Adipose tissue (tissue), 3 donors: ENCODE data around the gene ZNF747. TPM values are rescaled to one million over a fixed set of nuclear protein-coding genes. Genes with fewer than 3 reads are reported as not detected.

Experiments
- H3K27ac ChIP-seq: one replicate; pipeline ENCODE4 v1.5.1; 2013; ENCODE audit warnings: low read depth, low read length
- WGBS, 3 donors: extraction: QIAGEN DNeasy Blood & Tissue Kit; methylation state at CpG; one replicate each; pipeline ENCODE4 v1.1.7; 2013; 5-methylcytosine and 5-hydroxymethylcytosine counted together
- polyA plus RNA-seq, 3 donors: library from polyadenylated mRNA; stranded (reverse); fragments of 200-250 nt; gene quantifications; one replicate each; pipeline ENCODE4 v1.2.3, GENCODE V29; 2013
- donor health status: healthy with polysubstance abuse.
- donor health status: Bipolar disorder and iron deficiency.
- donor health status: healthy.

The ZNF747 gene
- polyA plus RNA-seq, result 1 to 10 TPM; 3.8 to 6.1 (median 5.3) TPM

- peak within 1 kb of the TSS; percentile 75 for H3K27ac ChIP-seq
- WGBS, 3 donors, result 0 to 1% (median 0%) methylated on average over 57 to 70 of the region's 70 CpGs
Observed at GRCh38 chr16:30534368-30535105, at the start of gene ZNF747. TSS of gene ZNF747 (minus strand) at chr16:30534858. CDS start at chr16:30534679, 179 bp downstream.

- no peak overlapping the region for H3K27ac ChIP-seq
- 92 to 96% (median 96%) methylated on average over 48 of the region's 48 CpGs for WGBS, 3 donors
Observed at GRCh38 chr16:30582611-30583340, 48.1 kb upstream of the ZNF747 start.

- WGBS, 3 donors, result 84 to 89% (median 85%) methylated on average over 7 of the region's 7 CpGs
- no peak overlapping the region for H3K27ac ChIP-seq
Observed at GRCh38 chr16:30581457-30581856, 46.8 kb upstream of the ZNF747 start.

- 50 to 76% (median 69%) methylated on average over 1 of the region's 1 CpG for WGBS, 3 donors
- no peak overlapping the region for H3K27ac ChIP-seq
Observed at GRCh38 chr16:30574678-30575077, 40.0 kb upstream of the ZNF747 start.

- WGBS, 3 donors, result 0 to 1% (median 0%) methylated on average over 51 to 67 of the region's 67 CpGs
- H3K27ac ChIP-seq, result peak within 1 kb of the TSS; percentile 51
Observed at GRCh38 chr16:30571445-30572322, 37.0 kb upstream of the ZNF747 start, which contains the start of gene ZNF688. TSS of gene ZNF688 (minus strand) at chr16:30571714. CDS start at chr16:30571629, 85 bp downstream.

GRCh38 chr16:30570636-30571444 lies 36.2 kb upstream of the ZNF747 start:
- 8 to 10% (median 8%) methylated on average over 22 of the region's 22 CpGs for WGBS, 3 donors
- H3K27ac ChIP-seq, result peak overlapping the region; percentile 51

GRCh38 chr16:30569746-30570635 lies 35.3 kb upstream of the ZNF747 start:
- H3K27ac ChIP-seq, result no peak overlapping the region
- WGBS, 3 donors, result 74 to 81% (median 77%) methylated on average over 38 to 44 of the region's 44 CpGs

- no peak overlapping the region for H3K27ac ChIP-seq
- WGBS, 3 donors, result 96 to 97% (median 96%) methylated on average over 3 of the region's 3 CpGs
Observed at GRCh38 chr16:30569281-30569680, 34.6 kb upstream of the ZNF747 start.

- H3K27ac ChIP-seq, result no peak overlapping the region
- WGBS, 3 donors, result 35 to 64% (median 36%) methylated on average over 6 of the region's 6 CpGs
Observed at GRCh38 chr16:30567991-30568638, 33.5 kb upstream of the ZNF747 start.

- 76 to 80% (median 77%) methylated on average over 14 of the region's 14 CpGs for WGBS, 3 donors
- H3K27ac ChIP-seq, result no peak overlapping the region
Observed at GRCh38 chr16:30567160-30567990, 32.7 kb upstream of the ZNF747 start.

- no peak overlapping the region for H3K27ac ChIP-seq
- WGBS, 3 donors, result 88 to 92% (median 91%) methylated on average over 4 of the region's 4 CpGs
Observed at GRCh38 chr16:30566531-30566930, 31.9 kb upstream of the ZNF747 start.

- H3K27ac ChIP-seq, result no peak overlapping the region
- WGBS, 3 donors, result 56 to 68% (median 59%) methylated on average over 8 of the region's 8 CpGs
Observed at GRCh38 chr16:30565984-30566383, 31.3 kb upstream of the ZNF747 start.

- WGBS, 3 donors, result 66 to 79% (median 74%) methylated on average over 7 of the region's 7 CpGs
- H3K27ac ChIP-seq, result no peak overlapping the region
Observed at GRCh38 chr16:30565526-30565925, 30.9 kb upstream of the ZNF747 start.

- no peak overlapping the region for H3K27ac ChIP-seq
- 87 to 91% (median 87%) methylated on average over 14 of the region's 14 CpGs for WGBS, 3 donors
Observed at GRCh38 chr16:30562021-30562420, 27.4 kb upstream of the ZNF747 start.

- WGBS, 3 donors, result 9 to 23% (median 13%) methylated on average over 45 to 46 of the region's 46 CpGs
- H3K27ac ChIP-seq, result no peak overlapping the region
Observed at GRCh38 chr16:30561089-30561816, 26.6 kb upstream of the ZNF747 start.
